ENCODE measurements around the gene CDON. TPM values are rescaled to one million over a fixed set of nuclear protein-coding genes. Genes with fewer than 3 reads are reported as not detected.

Gene CDON
- total RNA-seq, 1 donor from 2014 or later = 19.9 TPM

DNA sequence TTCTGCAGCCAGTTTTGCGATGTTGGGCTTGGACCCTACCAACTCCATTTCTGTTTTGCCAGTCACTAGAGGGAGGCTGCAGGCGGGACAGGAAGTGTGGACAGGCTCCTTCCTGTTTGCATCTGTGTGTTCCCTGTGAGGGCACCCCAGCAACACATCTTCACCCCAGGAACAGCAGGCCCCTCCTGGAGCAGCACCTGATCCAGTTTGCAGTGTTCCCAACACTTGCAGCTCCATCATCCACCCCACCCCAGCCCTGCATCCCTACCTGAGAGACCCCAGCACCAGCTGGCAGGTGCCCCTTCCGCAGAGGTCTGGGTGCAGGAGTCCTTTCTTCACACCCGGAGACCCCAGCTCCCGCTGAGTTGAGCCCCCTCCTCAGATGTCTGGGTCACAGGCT lies 124.2 kb downstream of the CDON start:
- H3K36me3 Mint-ChIP-seq (ENCODE audit: low read depth) = no peaks in the 10 kb centered on the region
- peaks cover 5% of the 10 kb centered on the region for H3K27me3 Mint-ChIP-seq (ENCODE audit: low read depth)
- TF ChIP-seq, protein P1, sequence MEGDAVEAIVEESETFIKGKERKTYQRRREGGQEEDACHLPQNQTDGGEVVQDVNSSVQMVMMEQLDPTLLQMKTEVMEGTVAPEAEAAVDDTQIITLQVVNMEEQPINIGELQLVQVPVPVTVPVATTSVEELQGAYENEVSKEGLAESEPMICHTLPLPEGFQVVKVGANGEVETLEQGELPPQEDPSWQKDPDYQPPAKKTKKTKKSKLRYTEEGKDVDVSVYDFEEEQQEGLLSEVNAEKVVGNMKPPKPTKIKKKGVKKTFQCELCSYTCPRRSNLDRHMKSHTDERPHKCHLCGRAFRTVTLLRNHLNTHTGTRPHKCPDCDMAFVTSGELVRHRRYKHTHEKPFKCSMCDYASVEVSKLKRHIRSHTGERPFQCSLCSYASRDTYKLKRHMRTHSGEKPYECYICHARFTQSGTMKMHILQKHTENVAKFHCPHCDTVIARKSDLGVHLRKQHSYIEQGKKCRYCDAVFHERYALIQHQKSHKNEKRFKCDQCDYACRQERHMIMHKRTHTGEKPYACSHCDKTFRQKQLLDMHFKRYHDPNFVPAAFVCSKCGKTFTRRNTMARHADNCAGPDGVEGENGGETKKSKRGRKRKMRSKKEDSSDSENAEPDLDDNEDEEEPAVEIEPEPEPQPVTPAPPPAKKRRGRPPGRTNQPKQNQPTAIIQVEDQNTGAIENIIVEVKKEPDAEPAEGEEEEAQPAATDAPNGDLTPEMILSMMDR (IDR thresholded peaks at IDR 0.05) = no peak
- no peaks in the 10 kb centered on the region for H3K9me3 Mint-ChIP-seq (ENCODE audit: low read depth)
- peaks cover 4% of the 10 kb centered on the region for H3K4me1 Mint-ChIP-seq (ENCODE audit: low read depth)
- DNase-seq (ENCODE audit: low spot score) = no peak
- no peak overlapping the region for H3K27ac Mint-ChIP-seq (ENCODE audit: unreplicated experiment)
- H3K4me3 Mint-ChIP-seq (ENCODE audit: unreplicated experiment) = no peak overlapping the region

DNA sequence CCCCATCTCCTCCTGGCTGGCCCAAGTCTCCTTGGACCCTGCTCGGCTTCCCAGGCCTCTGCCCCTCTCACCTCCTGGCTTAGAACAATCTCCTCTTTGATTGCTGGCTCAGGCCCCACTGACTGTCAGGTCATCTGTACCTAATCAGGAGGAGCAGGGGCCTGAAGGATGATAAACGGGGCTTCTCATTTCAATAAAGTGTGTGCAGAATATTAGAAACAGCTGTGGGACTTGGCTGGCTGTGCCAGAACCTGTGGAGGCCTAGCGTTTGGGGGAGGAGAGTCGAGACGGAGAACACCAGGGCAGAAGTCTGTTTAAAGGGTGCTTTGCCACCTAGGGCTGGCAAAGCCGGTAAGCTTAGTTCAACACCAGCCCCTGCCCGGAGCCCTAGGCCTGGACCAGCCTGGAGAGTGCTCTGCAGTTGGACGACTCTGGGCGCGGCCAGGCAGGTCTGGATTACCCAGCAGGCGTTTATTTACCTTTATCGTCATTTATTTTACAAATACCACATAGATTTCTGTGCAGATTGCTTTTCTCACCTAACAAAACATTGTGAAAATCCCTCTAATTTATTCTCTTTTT lies 127.0 kb downstream of the CDON start:
- H3K36me3 Mint-ChIP-seq (ENCODE audit: low read depth) = no peaks in the 10 kb centered on the region
- TF ChIP-seq, protein P1 (IDR thresholded peaks at IDR 0.05) = no peak
- no peaks in the 10 kb centered on the region for H3K4me1 Mint-ChIP-seq (ENCODE audit: low read depth)
- no peak for DNase-seq (ENCODE audit: low spot score)
- H3K27ac Mint-ChIP-seq (ENCODE audit: unreplicated experiment) = no peak overlapping the region
- H3K4me3 Mint-ChIP-seq (ENCODE audit: unreplicated experiment) = no peak overlapping the region
- peaks cover 3% of the 10 kb centered on the region for H3K27me3 Mint-ChIP-seq (ENCODE audit: low read depth)
- H3K9me3 Mint-ChIP-seq (ENCODE audit: low read depth) = no peaks in the 10 kb centered on the region

DNA sequence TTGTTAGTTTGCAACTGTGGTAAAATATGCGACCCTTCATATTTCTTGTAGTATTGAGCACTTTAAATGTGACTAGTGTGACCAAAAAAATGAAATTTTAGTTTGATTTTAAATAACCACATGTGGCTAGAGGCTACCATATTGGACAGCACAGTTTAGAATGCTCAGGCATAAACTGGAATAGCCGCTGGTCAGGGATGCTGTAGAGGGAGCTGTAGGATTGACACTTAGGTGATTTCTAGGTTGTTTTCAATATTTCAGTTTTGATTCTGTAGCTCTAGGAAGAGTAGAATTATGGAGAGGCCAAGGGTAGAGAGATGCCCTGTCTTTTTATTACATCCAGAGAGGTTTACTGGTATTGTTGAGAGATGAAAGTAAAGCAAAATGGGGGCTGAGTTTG lies 127.6 kb downstream of the CDON start:
- Mint-ChIP-seq H3K4me1 (ENCODE audit: low read depth) (no peaks in the 10 kb centered on the region), H3K27ac (ENCODE audit: unreplicated experiment) (no peak overlapping the region), H3K9me3 (ENCODE audit: low read depth) (no peaks in the 10 kb centered on the region), H3K4me3 (ENCODE audit: unreplicated experiment) (no peak overlapping the region), H3K27me3 (ENCODE audit: low read depth) (peaks cover 3% of the 10 kb centered on the region), H3K36me3 (ENCODE audit: low read depth) (no peaks in the 10 kb centered on the region)
- DNase-seq (ENCODE audit: low spot score) = no peak
- TF ChIP-seq, protein P1 (IDR thresholded peaks at IDR 0.05) = peak; percentile 53

DNA sequence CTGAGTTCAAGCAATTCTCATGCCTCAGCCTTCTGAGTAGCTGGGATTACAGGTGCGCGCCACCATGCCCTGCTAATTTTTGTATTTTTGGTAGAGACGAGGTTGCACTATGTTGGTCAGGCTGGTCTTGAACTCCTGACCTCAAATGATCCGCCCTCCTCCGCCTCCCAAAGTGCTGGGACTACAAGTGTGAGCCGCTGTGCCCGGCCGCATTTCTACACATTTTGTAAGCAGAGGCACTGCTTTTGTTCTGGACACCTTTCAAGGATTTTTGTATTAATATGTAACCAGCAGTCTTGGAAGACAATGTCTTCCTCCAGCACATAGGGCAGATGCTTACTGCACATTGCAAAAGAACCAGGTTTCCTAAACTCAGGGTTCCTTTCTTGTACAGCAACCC lies 128.2 kb downstream of the CDON start:
- Mint-ChIP-seq H3K9me3 (ENCODE audit: low read depth) (no peaks in the 10 kb centered on the region), H3K36me3 (ENCODE audit: low read depth) (no peaks in the 10 kb centered on the region), H3K27ac (ENCODE audit: unreplicated experiment) (no peak overlapping the region), H3K27me3 (ENCODE audit: low read depth) (peaks cover 9% of the 10 kb centered on the region), H3K4me1 (ENCODE audit: low read depth) (no peaks in the 10 kb centered on the region), H3K4me3 (ENCODE audit: unreplicated experiment) (no peak overlapping the region)
- DNase-seq (ENCODE audit: low spot score) = no peak
- TF ChIP-seq, protein P1 (IDR thresholded peaks at IDR 0.05) = no peak

DNA sequence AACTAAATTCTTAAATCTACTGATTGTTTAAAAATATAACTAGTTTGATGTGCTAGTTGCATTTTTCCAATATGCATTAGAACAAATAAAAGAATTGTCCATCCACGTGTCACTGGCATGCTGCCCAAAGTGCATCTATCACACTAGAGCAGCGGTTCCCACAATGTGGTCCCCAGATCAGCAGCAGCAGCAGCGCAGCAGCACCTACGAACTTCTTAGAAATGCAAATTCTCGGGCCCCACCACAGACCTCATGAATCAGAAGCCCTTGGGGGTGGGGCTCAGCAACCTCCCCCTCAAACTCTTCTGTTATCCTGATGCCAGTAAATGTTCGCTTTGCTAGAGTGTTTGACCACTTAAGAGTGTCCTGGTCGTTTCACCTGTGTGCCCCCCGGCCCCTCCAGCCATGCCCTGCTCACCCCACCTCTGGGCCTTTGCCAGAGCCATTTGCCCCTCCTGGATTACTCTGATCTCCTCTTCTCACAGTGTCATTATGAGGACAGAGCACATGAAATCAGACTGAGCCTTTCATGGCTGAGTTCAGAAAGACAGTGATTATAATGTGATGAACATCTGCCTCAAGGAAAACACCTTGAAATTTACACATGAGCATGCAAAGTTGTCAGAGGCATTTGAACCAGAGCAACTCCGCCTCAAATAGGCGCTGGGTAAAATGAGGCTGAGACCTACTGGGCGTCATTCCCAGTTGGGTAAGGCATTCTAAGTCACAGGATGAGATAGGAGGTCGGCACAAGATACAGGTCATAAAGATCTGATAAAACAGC lies 129.4 kb downstream of the CDON start:
- Mint-ChIP-seq H3K4me3 (ENCODE audit: unreplicated experiment) (no peak overlapping the region), H3K36me3 (ENCODE audit: low read depth) (no peaks in the 10 kb centered on the region), H3K27me3 (ENCODE audit: low read depth) (peaks cover 14% of the 10 kb centered on the region), H3K4me1 (ENCODE audit: low read depth) (no peaks in the 10 kb centered on the region), H3K27ac (ENCODE audit: unreplicated experiment) (no peak overlapping the region), H3K9me3 (ENCODE audit: low read depth) (no peaks in the 10 kb centered on the region)
- DNase-seq (ENCODE audit: low spot score) = no peak
- TF ChIP-seq, protein P1 (IDR thresholded peaks at IDR 0.05) = no peak
